SH-SY5Y (cell line): ENCODE measurements around the gene C1orf74.
A peak's percentile ranks its signal among the peaks of the same experiment; 100 is the strongest.

Source experiments
- GATA2 ChIP-seq: IDR thresholded peaks from 2 replicates; pipeline ENCODE4 v1.6.1; 2011; ENCODE audit warnings: mild to moderate bottlenecking, low read depth, low read length
- GATA3 ChIP-seq: IDR thresholded peaks from 2 replicates; pipeline ENCODE4 v1.6.1; 2011; ENCODE audit warnings: low read depth, mild to moderate bottlenecking, low read length, moderate library complexity

Gene C1orf74

DNA sequence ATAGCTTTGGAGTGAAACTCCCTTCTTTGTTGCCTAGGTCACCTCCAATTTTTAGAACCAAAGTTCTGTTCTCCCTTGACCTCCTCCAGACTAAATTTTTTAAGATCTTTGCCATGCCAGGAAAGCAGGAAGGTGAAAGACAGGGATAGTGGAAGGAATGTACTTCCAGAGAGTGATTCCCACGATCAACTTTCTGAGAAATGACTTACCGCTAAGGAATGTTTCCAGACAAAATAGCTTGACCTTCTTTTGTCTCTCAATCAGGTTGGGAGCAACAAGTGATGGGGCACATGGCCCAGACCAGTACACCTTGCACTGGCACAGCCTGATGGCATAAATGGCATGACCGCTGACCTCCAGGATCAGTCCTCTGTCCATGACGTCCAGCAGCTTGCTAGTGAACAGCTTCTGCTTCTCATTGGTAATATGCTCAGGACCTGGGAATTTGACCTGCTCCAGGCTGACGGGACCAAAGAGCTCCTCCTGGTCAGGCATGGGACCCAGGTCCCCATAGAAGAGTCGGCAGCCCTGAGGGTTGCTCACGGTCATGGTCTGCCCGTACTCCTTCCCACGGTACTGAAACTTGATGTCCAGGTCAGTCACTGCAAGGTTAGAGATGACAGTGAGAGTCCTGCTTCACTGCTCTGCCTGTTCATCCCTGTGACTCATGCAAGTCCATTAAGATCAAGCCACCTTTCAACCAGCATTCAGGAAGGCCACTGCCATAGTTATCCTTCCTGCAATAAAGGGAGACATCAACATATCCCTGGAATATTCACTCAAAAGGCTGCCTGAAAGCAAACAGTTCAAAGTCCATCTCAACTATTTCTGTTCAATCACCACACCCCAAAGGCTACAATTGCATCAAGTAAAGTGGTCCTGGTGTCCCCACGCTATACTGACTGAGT lies 6.2 kb upstream of the C1orf74 start:
- no peak for TF ChIP-seq GATA2
- TF ChIP-seq GATA3 = no peak

DNA sequence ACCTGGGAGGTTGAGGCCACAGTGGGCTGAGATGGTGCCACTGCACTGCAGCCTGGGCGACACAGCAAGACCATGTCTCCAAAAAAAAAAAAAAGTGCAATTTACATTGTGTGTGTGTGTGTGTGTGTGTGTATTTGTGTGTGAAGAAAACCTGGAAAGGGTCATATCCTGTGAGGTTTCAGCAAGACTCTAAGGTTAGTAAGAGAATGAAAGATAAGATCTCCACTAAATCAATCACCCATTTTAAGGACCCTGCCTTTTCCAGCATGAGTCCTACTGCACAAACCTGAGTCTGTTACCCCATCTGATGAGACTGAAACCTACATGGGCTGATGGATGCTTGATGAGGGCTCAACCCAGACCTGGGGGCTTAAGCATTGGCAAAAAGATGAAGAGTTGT lies 4.9 kb upstream of the C1orf74 start:
- TF ChIP-seq GATA3 = no peak
- TF ChIP-seq GATA2 = peak; percentile 29; the same call in 1 of the 2 replicates

DNA sequence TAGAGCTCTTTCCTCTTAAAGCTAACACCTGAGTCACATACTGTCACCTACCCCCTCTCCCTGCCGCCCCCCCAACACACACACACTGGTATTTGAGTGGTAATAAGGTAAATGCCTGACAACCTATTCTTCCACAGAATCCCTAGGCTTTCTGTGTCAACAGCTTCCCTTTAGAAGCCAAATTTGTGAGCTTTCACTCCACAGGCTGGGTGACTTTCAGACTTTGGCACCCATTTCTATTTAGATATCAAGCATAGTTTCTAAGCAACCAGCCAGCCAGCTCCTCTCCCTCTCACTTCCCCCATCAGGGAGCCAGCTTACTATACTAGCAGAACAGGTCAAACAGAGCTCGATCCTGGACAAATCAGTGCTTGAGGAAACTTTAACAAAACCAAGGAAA lies 3.2 kb upstream of the C1orf74 start:
- no peak for TF ChIP-seq GATA3
- TF ChIP-seq GATA2 = no peak

DNA sequence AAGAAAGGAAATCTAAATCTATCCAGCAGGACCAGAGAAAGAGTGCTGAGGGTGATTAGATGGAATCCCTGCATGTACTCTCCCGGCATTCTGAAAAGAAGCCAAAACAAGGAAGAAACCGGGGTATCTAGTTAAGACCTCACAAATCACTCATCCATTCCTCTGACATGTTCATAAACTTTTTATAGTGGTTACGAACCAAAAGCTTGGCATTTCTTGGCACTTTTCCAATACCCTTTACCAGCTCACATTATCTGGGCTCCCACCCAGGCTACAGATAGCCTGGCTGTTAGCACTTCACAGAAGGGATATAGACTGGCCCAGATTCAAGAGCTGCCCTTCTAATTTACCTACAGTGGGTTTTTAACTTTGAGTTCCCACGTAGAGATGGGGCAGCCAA lies 1.8 kb upstream of the C1orf74 start:
- TF ChIP-seq GATA2 (no peak), GATA3 (no peak)

DNA sequence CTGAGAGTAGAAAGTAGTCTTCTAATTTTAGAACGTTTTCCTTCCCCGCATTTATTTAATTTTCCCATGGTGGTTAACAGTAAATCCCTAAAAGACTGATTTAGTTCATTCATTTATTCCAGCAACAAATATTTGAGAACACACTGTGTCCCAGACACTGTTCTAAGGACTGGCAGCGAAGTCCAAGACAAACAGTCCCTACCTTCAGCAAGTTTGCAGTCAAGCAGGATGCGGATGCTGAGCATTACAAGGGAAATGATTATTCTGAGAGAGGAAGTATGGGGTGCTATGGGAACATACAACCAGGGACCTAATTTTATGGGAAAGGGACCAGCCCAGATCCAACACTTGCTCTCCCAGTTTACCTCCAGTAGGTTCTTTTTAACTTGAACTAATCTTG lies 1.2 kb upstream of the C1orf74 start:
- TF ChIP-seq GATA3 = no peak
- no peak for TF ChIP-seq GATA2

DNA sequence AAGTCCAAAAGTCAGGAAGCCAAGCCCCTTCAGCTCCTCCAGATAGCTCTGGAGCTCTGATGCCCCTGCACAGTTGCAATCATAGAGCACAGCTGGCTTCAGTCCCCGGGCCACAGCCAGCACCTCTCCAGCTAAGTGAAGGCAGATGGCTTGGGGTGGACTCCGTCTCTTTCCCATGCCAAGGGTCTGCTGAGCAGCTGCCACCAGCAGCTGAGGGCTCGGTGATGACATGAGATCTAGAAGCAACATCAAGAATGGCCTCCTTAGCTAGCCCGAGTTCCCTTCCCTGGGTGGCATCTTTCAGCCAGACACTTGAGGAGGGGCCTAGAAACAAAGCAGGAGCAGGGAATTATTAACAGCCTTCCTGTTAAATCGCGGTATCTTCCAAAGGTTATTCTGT lies 973 bp downstream of the C1orf74 start:
- no peak for TF ChIP-seq GATA2
- no peak for TF ChIP-seq GATA3

DNA sequence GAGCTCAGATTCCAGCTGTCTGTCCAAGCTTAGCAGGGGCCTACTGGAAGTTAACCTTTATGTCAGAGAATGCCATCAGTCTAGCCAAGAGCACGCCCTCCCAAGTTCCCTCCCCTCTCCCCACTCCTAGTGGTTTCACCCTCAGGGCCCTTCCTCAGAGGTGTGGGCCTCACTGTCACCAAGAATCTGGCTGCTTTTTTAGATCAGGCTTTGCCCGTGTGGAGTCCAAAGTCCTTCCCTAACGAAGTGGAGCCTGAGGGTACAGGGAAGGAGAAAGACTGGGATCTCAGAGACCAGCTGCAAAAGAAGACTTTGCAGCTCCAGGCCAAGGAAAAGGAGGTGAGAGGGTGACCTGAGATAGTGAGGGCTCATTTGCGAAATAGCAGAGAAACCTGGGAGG lies 4.1 kb downstream of the C1orf74 start:
- TF ChIP-seq GATA2 (no peak), GATA3 (no peak)

DNA sequence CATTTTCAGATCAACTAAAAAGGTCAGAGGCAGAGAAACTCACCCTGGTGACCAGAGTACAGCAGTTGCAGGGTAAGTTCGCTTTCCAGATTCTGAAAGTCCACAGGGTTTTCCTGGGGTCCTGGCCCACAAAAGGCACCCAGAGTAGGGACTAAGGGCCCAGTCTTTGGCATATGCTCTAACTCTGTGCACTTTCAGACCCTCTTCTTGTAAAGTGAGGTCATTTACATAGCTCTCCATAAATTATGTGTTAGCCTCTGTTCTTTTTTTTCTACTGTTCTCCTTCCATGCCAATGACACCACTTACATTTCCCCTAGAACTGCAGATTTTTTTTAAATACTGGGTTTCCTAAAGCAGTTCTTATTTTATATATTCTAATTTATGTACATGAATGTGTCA lies 6.3 kb downstream of the C1orf74 start:
- TF ChIP-seq GATA2 (no peak), GATA3 (no peak)

DNA sequence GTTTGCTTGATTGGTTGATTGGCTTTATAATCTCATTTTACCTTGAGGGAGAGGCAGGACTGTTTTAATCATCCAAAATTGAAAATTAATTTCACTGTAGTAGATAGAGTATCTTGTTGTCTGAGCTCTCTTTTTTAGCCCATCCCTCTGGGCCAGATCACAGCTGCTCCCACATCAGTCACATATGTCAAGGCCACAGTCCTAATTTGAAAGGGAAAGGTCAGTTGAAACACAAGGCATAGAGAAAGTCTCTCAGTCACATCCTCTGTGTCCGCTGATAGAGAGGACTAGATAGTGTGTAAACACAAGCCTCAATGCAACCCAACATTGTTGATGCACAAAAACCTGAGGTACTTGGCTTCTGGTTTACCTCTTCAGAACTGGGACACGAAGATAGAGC lies 6.8 kb downstream of the C1orf74 start:
- TF ChIP-seq GATA2 (no peak), GATA3 (no peak)

DNA sequence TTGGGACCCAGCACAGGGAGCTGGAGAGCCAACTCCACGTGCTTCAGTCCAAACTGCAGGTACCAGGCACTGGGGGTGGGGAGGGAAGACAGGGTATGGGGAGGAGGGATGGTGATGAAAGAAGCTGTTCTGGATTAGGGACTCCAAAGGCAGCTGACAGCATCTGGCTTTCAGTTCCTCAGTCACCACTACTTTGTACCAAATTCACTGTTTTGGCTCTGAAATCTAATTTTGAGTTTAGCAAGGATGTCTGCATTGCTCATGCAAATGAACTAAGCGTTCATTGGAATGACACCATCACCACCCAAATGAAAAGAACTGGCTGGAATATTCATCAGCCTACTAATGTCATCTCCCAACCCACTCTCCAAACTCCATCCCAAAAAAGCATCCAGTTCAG lies 8.7 kb downstream of the C1orf74 start:
- TF ChIP-seq GATA3 (no peak), GATA2 (no peak)

DNA sequence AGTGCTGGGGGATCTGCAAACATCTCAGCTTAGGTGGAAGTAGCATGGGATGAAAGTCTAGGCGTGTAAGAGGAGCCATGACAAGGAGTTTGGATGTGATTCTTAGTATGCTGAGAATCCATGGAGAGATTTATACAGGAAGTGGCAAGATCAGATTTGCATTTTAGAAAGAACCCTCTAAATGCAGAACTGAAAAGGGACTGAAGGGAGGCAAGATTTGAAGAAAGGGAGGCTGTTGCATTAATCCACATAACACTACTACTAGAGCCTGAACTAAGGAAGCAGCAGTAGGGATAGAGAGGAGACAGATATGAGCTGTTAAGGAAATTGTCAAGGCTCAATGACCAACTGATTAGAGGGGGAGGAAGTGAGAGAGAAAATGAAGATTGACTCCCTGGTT lies 9.8 kb downstream of the C1orf74 start:
- TF ChIP-seq GATA3 (no peak), GATA2 (no peak)

DNA sequence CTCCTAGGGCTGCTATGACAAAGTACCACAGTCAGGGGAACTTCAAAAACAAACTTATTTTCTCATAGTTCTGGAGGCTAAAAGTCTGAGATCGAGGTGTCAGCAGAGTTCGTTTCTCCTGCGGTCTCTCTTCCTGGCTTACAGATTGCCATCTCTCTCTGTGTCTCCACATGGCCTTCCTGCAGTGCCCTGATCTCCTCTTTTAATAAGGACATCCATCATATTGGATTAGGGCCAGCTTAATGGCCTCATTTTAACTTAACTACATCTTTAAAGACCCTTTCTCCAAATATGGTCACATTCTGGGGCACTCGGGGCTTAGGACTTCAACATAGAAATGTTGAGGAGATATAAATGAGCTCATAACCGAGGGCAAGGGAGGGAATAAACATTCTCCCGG lies 12.2 kb downstream of the C1orf74 start:
- TF ChIP-seq GATA2 = peak; percentile 95
- TF ChIP-seq GATA3 = peak; percentile 67; the same call in 1 of the 2 replicates

DNA sequence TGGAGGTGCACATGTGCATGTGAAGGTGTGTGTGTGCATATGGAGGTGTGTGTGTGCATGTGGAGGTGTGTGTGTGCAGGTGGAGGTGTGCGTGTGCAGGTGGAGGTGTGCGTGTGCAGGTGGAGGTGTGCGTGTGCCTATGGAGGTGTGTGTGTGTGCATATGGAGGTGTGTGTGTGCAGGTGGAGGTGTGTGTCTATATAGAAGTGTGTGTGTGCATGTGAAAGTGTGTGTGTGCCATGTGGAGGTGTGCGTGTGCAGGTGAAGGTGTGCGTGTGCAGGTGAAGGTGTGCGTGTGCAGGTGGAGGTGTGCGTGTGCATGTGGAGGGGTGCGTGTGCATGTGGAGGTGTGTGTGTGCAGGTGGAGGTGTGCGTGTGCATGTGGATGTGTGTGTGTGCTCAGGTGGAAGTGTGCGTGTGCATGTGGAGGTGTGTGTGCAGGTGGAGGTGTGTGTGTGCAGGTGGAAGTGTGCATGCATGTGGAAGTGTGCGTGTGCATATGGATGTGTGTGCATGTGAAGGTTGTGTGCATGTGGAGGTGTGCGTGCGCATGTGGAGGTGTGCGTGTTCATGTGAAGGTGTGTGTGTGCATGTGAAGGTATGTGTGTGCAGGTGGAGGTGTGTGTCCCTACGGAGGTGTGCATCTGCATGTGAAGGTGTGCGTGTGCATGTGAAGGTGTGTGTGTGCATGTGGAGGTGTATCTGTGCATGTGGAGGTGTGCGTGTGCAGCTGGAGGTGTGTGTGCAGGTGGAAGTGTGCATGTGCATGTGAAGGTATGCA lies 13.5 kb downstream of the C1orf74 start:
- TF ChIP-seq GATA3 (no peak), GATA2 (no peak)

DNA sequence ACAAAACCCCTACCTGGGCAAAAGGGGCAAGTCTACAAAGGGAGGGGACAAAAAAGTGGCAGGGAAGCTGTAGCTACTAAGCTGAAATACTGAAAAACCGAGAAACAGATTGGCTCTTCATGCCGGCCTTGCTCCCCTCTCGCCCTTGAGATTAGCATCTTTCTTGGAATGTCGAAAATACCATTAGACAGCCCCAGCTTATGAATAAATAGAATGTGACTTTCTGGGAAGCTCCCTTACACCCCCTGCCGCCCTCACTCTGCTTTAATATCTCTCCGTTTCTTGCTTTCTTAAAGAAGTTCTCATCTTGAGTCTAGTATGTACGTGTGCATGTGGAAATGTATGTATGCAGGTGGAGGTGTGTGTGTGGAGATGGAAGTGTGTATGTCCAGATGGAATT lies 14.4 kb downstream of the C1orf74 start:
- no peak for TF ChIP-seq GATA2
- TF ChIP-seq GATA3 = no peak

DNA sequence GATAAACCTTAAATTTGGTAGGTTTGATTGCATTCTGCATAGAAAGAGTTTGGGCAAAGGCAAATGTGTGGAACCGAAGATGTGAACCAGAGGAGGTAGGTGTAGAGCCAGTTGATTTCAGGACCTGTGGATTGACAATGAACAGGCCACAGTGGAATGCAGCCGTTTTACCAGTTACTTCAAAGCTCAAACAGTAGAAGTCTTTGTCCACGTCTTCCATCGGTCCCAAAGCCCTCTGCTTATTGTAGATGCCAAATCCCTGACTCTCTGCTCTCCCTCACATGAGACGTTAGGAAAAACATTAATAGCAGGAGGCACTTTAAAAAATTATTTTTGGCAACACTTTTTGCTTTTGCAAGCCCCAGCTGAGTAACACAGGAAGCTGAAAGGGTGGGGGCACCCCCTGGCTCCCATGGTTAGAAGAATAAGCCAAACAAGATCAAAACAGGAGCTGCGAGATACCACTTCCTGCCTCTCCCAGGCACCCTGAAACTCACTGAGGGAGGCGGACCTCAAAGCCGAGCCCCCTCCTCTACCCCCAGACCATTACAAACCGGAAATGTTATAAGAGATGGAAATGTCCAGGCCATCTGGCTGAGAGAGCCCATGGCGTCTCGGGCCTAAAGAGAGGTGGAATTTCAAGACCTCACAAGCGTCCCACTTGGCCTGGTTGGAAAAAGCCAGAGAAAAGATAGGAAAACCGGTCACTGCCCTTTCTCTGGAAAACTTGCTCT lies 15.0 kb downstream of the C1orf74 start:
- no peak for TF ChIP-seq GATA3
- no peak for TF ChIP-seq GATA2
